ENCODE measurements around the gene SLC35A3.

GRCh38 chr1:100023482-100023881, 53.7 kb downstream of the SLC35A3 start:
- no peak for TF ChIP-seq CTCF (conservative IDR thresholded peaks at IDR 0.05; ENCODE audit: low read depth, low read length)
- no peak for TF ChIP-seq EZH2 (IDR thresholded peaks at IDR 0.05; ENCODE audit: low read length, unreplicated experiment)
- TF ChIP-seq EZH2phosphoT487 (IDR thresholded peaks at IDR 0.05; ENCODE audit: borderline replicate concordance, low read length): no peak

Data from PC-3 (cell line).